HUES64 (cell line): ENCODE data around the gene EXOC7.
"Not testable (repeated sequence)": the region's sequence is repeated elsewhere in the genome, so short reads cannot be mapped to it uniquely, and the experiment has no call there.

ENCODE experiments used
- H3K27ac ChIP-seq: 2 replicates; pipeline ENCODE4 v1.7.0; 2013; ENCODE audit warnings: low read depth, low read length, inconsistent platforms
- H3K27me3 ChIP-seq: 2 replicates; pipeline ENCODE4 v1.6.1; 2013; ENCODE audit warnings: mild to moderate bottlenecking, low read length; ENCODE audit not compliant: insufficient read depth
- H3K36me3 ChIP-seq: 2 replicates; pipeline ENCODE4 v1.6.1; 2013; ENCODE audit warnings: mild to moderate bottlenecking, low read length; ENCODE audit not compliant: insufficient read depth
- H3K4me1 ChIP-seq: 2 replicates; pipeline ENCODE4 v1.6.1; 2013; ENCODE audit warnings: mild to moderate bottlenecking, low read length, moderate library complexity; ENCODE audit not compliant: insufficient read depth
- H3K4me3 ChIP-seq: 2 replicates; pipeline ENCODE4 v1.5.1; 2013; ENCODE audit warnings: mild to moderate bottlenecking, low read length, moderate library complexity
- H3K9ac ChIP-seq: 2 replicates; pipeline ENCODE4 v1.6.1; 2013; ENCODE audit warnings: mild to moderate bottlenecking, low read depth, low read length
- H3K9me3 ChIP-seq: 2 replicates; pipeline ENCODE4 v1.6.1; 2013; ENCODE audit warnings: low read depth, low read length; ENCODE audit not compliant: insufficient read depth
- WGBS: fragments of 150-250, 120-280 bp; methylation state at CpG from one replicate; pipeline ENCODE4 v1.1.7; 2013; ENCODE audit warnings: missing lambda C conversion rate; 5-methylcytosine and 5-hydroxymethylcytosine counted together

Gene EXOC7

DNA sequence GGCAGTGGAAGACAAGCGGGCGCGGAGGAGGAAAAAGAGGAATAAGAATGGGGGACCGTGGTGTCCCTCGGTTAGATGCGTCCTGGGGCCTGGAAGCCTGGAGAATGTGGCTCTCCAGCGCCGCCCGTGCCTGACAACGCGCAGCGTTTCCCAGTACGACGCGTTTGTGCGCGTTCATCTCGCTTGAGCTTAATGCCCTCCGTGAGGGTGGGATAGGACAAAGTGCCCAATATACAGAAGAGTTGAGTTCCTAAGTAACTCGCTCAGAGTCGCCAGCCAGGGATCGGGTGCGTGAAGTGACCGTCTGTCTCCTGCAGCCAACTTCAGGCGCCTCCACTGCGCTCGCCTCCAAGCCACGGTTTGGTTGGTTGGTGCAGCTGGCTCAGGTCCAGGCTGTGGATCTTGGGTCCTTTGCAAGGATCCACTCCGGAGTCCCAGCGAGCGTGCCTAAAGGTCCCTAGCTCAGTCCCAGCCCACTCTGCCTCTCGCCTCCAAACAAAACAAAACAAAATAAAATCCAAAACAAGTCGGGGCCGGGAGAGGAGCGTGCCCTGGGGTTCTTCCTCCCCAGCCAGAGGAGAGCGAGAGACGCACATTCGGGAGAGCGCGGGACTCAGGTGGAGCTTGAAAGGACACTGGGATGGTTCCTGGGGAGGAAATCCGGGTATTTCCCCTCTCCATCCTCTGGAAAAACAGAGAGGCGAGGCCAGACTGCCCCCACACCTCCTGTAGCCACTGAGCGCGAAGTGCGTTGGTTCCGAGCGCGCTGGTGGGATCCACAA lies 28.0 kb downstream of the EXOC7 start:
- H3K9ac ChIP-seq, result no peak overlapping the region
- H3K4me1 ChIP-seq, result peaks cover 16% of the 10 kb centered on the region
- 5% methylated on average over 48 of the region's 48 CpGs for WGBS
- H3K27me3 ChIP-seq, result peaks cover 68% of the 10 kb centered on the region
- H3K9me3 ChIP-seq, result no peaks in the 10 kb centered on the region
- H3K27ac ChIP-seq, result no peak overlapping the region
- H3K36me3 ChIP-seq, result no peaks in the 10 kb centered on the region
- H3K4me3 ChIP-seq, result peak overlapping the region; percentile 39

DNA sequence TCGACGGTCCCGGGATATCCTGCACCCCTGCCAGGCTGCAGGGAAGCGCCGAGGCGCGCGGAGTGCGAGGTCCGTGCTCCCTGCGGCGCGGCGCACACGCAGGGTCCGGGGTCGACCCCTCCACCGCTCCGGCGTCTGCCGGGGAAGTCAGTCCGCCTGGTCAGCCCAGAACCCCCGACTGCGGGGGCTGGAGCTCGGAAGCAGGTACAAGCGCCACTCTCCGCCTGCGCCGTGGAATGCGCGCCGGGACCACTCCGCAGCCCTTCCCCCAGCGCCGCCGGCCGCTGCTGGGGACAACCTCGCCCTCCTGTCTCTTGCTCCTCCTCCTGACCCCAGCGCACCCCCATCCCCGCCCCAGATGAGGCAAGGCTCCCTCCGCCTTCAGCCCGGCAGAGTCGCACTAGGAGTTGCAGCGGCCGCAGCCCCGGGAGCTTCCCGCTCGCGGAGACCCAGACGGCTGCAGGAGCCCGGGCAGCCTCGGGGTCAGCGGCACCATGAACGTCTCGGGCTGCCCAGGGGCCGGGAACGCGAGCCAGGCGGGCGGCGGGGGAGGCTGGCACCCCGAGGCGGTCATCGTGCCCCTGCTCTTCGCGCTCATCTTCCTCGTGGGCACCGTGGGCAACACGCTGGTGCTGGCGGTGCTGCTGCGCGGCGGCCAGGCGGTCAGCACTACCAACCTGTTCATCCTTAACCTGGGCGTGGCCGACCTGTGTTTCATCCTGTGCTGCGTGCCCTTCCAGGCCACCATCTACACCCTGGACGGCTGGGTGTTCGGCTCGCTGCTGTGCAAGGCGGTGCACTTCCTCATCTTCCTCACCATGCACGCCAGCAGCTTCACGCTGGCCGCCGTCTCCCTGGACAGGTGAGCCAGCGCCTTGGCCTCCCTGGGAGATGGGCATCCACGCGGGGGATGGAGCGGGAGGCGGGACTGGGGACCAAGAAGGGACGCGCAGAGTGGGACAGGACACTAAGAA lies 28.9 kb downstream of the EXOC7 start, which contains the start of gene GALR2:
Gene GALR2 (plus strand): TSS at position 392 of the 974 bp plus-strand sequence. CDS start 103 bp downstream, at position 495.
- no peaks in the 10 kb centered on the region for H3K9me3 ChIP-seq
- no peak within 1 kb of the TSS for H3K9ac ChIP-seq
- H3K27ac ChIP-seq, result no peak within 1 kb of the TSS
- peak within 1 kb of the TSS; percentile 39 for H3K4me3 ChIP-seq
- 0 out of 2 replicates have a peak, but pooled peaks cover 2% of the 10 kb centered on the region for H3K36me3 ChIP-seq
- peaks cover 10% of the 10 kb centered on the region for H3K4me1 ChIP-seq
- peaks cover 66% of the 10 kb centered on the region for H3K27me3 ChIP-seq
- 3% methylated on average over 92 of the region's 92 CpGs for WGBS

DNA sequence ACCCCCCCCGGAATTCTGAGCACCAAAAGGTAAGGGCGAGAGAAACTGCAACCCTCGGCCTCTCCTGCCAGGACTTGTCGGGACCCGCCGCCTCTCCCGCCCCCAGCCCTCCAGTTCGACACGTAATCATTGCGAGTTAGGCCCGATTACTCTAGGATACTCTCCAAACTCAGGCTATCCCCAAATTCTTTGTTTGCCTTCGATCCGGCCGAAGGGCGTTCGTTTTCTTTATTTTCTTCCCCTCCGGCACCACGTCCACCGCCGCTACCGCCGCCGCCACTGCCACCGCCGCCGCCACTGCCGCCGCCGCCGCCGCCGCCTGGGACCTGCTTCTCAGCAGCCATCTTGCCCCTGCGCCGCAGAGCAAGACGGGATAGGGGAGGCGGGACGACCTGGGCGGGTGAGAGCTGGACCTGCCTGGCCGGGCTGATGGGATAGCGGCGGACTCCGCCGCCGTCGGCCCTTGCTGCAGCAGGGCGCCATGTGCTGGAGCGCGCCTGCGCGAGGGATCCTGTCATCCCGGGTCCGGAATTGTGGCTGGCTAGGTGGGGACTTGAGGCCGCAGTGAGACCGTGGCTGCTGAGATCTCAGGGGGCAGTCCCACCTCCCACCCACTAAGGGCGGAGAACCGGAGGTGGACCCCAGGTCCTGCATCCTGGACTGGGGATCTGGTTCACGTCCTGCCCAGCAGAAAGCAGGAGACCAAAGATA lies 31.3 kb downstream of the EXOC7 start, which contains the start of gene SRP68:
Gene SRP68 (minus strand): TSS at position 370 of the 711 bp plus-strand sequence. CDS start 26 bp downstream, at position 344.
- Histone ChIP-seq H3K4me1 (0 out of 2 replicates have a peak, but pooled peaks cover 4% of the 10 kb centered on the region), H3K4me3 (peak within 1 kb of the TSS; percentile 86), H3K27ac (peak within 1 kb of the TSS; percentile 44; the same call in 1 of the 2 replicates), H3K27me3 (peaks cover 43% of the 10 kb centered on the region), H3K36me3 (peaks cover 16% of the 10 kb centered on the region), H3K9me3 (no peaks in the 10 kb centered on the region), H3K9ac (peak within 1 kb of the TSS; percentile 81)
- WGBS, result under 1% methylated on average over 57 of the region's 57 CpGs

DNA sequence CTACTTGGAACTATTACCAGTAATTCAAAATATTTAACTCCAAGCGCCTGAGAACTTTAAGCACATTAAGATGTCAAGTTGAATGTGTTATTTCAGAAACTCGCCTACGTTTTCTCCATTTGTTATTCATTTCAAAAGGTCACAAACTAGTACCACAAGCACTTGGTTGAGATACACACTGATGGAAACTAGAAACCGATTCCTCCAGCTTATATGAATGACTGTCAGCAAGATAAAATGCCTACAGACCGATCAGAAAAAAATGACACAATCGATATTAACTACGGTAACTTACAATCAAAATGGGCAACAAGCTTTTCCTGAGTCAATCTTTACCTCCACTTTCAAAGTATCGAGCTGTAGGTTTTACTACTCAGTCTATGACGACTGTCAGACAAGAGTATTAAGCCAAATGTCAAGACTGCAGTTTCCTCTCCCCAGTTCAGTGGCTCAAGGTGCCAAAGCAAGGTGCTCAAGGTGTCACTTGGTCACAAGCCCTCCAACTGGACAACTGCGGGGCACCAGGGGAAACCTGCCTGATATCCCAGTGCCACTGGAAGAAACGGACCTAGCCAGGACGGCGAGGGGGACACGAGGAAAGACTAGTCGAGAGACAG lies 31.9 kb downstream of the EXOC7 start:
- H3K4me3 ChIP-seq, result peak overlapping the region; percentile 86
- peak overlapping the region; percentile 44; the same call in 1 of the 2 replicates for H3K27ac ChIP-seq
- no peaks in the 10 kb centered on the region for H3K9me3 ChIP-seq
- WGBS, result 27% methylated on average over 15 of the region's 15 CpGs
- 0 out of 2 replicates have a peak, but pooled peaks cover 4% of the 10 kb centered on the region for H3K4me1 ChIP-seq
- peaks cover 36% of the 10 kb centered on the region for H3K27me3 ChIP-seq
- H3K9ac ChIP-seq, result peak overlapping the region; percentile 81
- peaks cover 22% of the 10 kb centered on the region for H3K36me3 ChIP-seq

DNA sequence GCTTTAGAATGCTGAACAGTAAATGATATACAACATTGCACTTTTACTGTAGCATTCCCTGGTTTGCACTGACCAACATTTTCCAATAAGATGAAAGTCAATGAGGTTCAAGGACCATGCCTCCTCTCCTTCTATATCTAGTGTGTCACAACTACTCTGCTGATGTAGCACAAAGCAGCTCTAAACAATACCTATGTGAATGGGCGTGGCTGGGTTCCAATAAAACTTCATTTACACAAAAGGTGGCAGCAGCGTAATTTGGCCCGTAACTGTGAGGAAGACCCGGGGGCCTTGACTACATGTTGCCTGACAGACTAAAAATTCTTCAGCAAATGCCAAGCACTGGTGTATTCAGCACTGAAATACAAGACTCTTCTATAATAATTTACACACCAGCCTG lies 37.8 kb downstream of the EXOC7 start:
- H3K27ac ChIP-seq, result no peak overlapping the region
- peaks cover 75% of the 10 kb centered on the region for H3K36me3 ChIP-seq
- WGBS, result 97% methylated on average over 4 of the region's 4 CpGs
- H3K4me1 ChIP-seq, result no peaks in the 10 kb centered on the region
- H3K9me3 ChIP-seq, result no peaks in the 10 kb centered on the region
- no peaks in the 10 kb centered on the region for H3K27me3 ChIP-seq
- H3K4me3 ChIP-seq, result no peak overlapping the region
- no peak overlapping the region for H3K9ac ChIP-seq

DNA sequence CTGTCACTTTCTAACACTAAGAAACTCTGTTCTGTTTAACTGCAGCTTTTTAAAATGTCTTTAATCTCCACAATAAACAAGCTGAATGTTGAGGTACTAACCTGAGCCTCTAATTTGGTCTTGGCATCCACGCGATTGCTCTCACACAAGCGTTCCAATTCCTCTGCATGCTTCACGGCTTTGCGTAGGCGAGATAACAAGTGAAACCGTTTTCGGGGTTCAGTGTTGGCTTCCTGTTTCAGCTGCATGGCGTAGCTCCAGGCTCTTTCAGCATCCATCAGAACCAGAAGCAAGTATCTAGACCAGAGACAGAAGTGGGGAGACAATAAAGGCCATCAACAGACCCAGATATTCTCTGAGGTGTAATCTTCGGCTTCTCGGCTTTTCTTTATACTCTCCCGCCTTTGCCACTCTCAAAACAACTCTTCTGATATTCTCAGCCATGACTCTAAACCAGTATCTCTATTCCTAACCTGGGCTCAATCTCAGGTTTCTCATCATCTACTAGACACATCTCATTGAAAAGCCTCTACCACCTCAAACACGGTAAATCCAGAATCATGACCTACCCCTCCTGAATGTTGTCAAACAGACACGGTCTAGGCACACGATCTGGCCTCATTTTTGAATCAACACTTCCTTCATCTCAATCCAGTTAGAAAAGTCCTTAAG lies 39.6 kb downstream of the EXOC7 start:
- WGBS, result 94% methylated on average over 15 of the region's 15 CpGs
- no peaks in the 10 kb centered on the region for H3K9me3 ChIP-seq
- H3K27ac ChIP-seq, result no peak overlapping the region
- H3K9ac ChIP-seq, result no peak overlapping the region
- no peak overlapping the region for H3K4me3 ChIP-seq
- peaks cover 89% of the 10 kb centered on the region for H3K36me3 ChIP-seq
- H3K27me3 ChIP-seq, result no peaks in the 10 kb centered on the region
- H3K4me1 ChIP-seq, result no peaks in the 10 kb centered on the region

DNA sequence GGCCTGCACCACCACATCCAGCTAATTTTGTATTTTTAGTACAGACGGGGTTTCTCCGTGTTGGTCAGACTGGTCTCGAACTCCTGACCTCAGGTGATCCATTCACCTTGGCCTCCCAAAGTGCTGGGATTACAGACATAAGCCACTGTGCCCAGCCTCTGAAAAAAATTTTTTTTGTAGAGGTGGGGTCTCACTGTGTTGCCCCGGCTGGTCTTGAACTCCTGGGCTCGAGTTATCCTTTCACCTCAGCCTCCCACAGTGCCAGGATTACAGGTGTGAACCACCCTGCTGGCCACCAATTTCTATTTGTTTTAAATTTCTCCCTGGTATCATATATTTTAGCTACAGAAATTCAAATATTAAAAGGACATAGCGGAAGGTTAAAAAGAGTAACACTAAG lies 45.3 kb downstream of the EXOC7 start:
- not testable (repeated sequence) for H3K9ac ChIP-seq, H3K4me3 ChIP-seq, H3K27me3 ChIP-seq, H3K9me3 ChIP-seq, H3K27ac ChIP-seq, H3K4me1 ChIP-seq
- WGBS, result 96% methylated on average over 6 of the region's 6 CpGs
- H3K36me3 ChIP-seq, result peaks cover 86% of the 10 kb centered on the region

DNA sequence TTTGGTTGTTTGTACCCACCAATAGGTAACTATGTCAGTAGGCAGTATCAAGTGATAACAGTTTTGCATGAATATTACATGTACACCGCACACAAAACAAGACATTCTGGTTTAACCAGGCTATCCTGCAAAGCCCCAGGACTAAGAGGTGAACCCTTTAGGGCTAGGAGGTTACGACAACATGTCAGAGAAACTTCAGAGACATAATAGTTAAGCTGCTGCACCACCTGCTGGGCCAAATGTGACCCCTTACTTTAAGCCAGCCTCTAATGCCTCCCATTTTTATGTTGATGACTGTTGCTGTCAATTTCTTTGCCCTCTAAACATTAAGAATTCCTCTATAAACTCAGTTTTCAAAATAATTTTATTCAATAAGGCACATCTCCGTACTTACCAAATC lies 46.7 kb downstream of the EXOC7 start:
- H3K27me3 ChIP-seq, result no peaks in the 10 kb centered on the region
- H3K4me3 ChIP-seq, result no peak overlapping the region
- no peak overlapping the region for H3K27ac ChIP-seq
- H3K9me3 ChIP-seq, result no peaks in the 10 kb centered on the region
- WGBS, result 89% methylated on average over 3 of the region's 3 CpGs
- H3K9ac ChIP-seq, result no peak overlapping the region
- peaks cover 85% of the 10 kb centered on the region for H3K36me3 ChIP-seq
- 0 out of 2 replicates have a peak, but pooled peaks cover 8% of the 10 kb centered on the region for H3K4me1 ChIP-seq

DNA sequence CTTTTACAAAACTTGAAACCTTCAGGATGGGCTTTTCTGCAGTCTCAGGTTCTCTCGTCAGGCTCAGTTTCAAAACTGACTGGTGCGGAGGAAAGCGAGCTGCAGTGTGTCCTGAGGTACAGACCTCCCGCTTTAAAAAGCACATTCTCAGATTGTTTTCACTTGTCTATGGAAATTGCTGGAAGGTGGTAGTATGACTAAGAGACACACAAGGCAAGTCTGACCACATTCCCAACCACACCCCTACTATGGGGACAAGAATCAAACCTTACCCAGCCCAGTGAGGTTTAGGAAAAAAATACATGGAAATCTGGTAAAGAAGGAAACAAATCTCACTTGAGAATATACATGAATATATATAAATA lies 49.5 kb downstream of the EXOC7 start:
- 95% methylated on average over 4 of the region's 4 CpGs for WGBS
- H3K27me3 ChIP-seq, result no peaks in the 10 kb centered on the region
- H3K4me3 ChIP-seq, result no peak overlapping the region
- H3K36me3 ChIP-seq, result peaks cover 87% of the 10 kb centered on the region
- no peak overlapping the region for H3K9ac ChIP-seq
- H3K9me3 ChIP-seq, result no peaks in the 10 kb centered on the region
- H3K27ac ChIP-seq, result no peak overlapping the region
- 0 out of 2 replicates have a peak, but pooled peaks cover 8% of the 10 kb centered on the region for H3K4me1 ChIP-seq
